Measurements from ENCODE around the gene PDE6D. TPM values are rescaled to one million over a fixed set of nuclear protein-coding genes. Genes with fewer than 3 reads are reported as not detected.

The PDE6D gene
- total and polyA plus RNA-seq, 2 of the 4 experiments (the other 2 are of a cell fraction), result 13.8 to 24.7 TPM

DNA sequence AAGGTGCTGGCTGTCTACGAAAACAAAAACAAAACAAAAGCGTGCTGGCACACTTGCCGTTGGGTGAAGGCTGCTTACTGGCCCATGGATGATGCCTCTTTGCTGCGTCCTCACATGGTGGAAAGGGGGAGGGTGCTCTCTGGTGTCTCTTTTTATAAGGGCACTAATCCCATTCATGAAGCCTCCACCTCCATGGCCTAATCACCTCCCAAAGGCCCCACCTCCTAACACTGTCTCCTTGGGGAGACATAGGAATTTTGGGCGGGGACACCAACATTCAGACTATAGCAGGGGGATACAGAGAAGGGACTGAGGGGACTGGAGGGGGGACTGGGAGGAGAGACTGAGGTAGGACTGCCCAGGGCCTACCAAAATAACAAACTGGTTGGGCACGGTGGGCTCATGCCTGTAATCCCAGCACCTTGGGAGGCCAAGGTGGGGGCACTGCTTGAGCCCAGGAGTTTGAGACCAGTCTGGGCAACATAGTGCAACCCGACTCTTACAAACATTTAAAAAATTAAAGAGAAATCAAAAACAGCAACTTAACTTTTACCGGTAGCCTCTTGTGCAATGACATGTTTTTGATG lies 58.3 kb downstream of the PDE6D start:
- no TSS peak for BruUV-seq (replicated peaks)
- H3K79me1 ChIP-seq (ENCODE audit: low read depth in 1 of 2, low read length in 2 of 2), result no peaks in the 10 kb centered on the region
- H2AK5ac ChIP-seq (ENCODE audit: low read depth, low read length), result no peak overlapping the region
- dilution Hi-C loops (cut with HindIII; ENCODE audit: low sequenced_read_pairs, unreplicated experiment) (no loop called here), intact Hi-C loops (cut with micrococcal nuclease) (no loop called here), in situ Hi-C loops (cut with MboI; ENCODE audit: low sequenced_read_pairs) (no loop called here)
- TF ChIP-seq, protein P1, sequence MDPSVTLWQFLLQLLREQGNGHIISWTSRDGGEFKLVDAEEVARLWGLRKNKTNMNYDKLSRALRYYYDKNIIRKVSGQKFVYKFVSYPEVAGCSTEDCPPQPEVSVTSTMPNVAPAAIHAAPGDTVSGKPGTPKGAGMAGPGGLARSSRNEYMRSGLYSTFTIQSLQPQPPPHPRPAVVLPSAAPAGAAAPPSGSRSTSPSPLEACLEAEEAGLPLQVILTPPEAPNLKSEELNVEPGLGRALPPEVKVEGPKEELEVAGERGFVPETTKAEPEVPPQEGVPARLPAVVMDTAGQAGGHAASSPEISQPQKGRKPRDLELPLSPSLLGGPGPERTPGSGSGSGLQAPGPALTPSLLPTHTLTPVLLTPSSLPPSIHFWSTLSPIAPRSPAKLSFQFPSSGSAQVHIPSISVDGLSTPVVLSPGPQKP (IDR thresholded peaks at IDR 0.05; ENCODE audit: borderline replicate concordance, low read depth, low read length), result no peak
- TF ChIP-seq, protein P2, sequence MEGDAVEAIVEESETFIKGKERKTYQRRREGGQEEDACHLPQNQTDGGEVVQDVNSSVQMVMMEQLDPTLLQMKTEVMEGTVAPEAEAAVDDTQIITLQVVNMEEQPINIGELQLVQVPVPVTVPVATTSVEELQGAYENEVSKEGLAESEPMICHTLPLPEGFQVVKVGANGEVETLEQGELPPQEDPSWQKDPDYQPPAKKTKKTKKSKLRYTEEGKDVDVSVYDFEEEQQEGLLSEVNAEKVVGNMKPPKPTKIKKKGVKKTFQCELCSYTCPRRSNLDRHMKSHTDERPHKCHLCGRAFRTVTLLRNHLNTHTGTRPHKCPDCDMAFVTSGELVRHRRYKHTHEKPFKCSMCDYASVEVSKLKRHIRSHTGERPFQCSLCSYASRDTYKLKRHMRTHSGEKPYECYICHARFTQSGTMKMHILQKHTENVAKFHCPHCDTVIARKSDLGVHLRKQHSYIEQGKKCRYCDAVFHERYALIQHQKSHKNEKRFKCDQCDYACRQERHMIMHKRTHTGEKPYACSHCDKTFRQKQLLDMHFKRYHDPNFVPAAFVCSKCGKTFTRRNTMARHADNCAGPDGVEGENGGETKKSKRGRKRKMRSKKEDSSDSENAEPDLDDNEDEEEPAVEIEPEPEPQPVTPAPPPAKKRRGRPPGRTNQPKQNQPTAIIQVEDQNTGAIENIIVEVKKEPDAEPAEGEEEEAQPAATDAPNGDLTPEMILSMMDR (conservative IDR thresholded peaks at IDR 0.05; ENCODE audit: low read depth, low read length), result no peak
- TF ChIP-seq CEBPB (IDR thresholded peaks at IDR 0.05; ENCODE audit: low read depth, low read length) (no peak), NFE2L2 (IDR thresholded peaks at IDR 0.05; ENCODE audit: low read depth, low read length) (no peak), POLR2A (IDR thresholded peaks at IDR 0.05; ENCODE audit: low read depth, low read length) (no peak), SMC3 (IDR thresholded peaks at IDR 0.05; ENCODE audit: low read depth, low read length) (no peak), MXI1 (IDR thresholded peaks at IDR 0.05; ENCODE audit: borderline replicate concordance, low read depth, low read length) (no peak), MAFK (IDR thresholded peaks at IDR 0.05; ENCODE audit: low read depth, low read length) (no peak), MAZ (IDR thresholded peaks at IDR 0.05; ENCODE audit: borderline replicate concordance, low read depth, low read length) (no peak), BHLHE40 (IDR thresholded peaks at IDR 0.05; ENCODE audit: low read depth, low read length) (no peak), CHD1 (IDR thresholded peaks at IDR 0.05; ENCODE audit: low read depth, low read length) (no peak), FOS (IDR thresholded peaks at IDR 0.05; ENCODE audit: low read depth, low read length) (no peak), RAD21 (IDR thresholded peaks at IDR 0.05; ENCODE audit: low read length) (no peak), RFX5 (IDR thresholded peaks at IDR 0.05; ENCODE audit: low read depth, low read length) (no peak), RCOR1 (IDR thresholded peaks at IDR 0.05; ENCODE audit: insufficient replicate concordance, low read length) (no peak)
- TF ChIP-seq, protein P3, sequence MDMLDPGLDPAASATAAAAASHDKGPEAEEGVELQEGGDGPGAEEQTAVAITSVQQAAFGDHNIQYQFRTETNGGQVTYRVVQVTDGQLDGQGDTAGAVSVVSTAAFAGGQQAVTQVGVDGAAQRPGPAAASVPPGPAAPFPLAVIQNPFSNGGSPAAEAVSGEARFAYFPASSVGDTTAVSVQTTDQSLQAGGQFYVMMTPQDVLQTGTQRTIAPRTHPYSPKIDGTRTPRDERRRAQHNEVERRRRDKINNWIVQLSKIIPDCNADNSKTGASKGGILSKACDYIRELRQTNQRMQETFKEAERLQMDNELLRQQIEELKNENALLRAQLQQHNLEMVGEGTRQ (IDR thresholded peaks at IDR 0.05; ENCODE audit: low read depth, low read length), result no peak
- H3K9me3 ChIP-seq (ENCODE audit: control insufficient read depth, insufficient read depth, low read length), result no peaks in the 10 kb centered on the region
- no peak for DNase-seq
- POLR2A ChIA-PET (ENCODE audit: unreplicated experiment), result no interaction called here
- H3K56ac ChIP-seq (ENCODE audit: extremely low read depth, insufficient read depth, low read length), result no peak overlapping the region
- no peak overlapping the region for H2BK120ac ChIP-seq (ENCODE audit: low read depth, low read length)
- 0 out of 2 replicates have a peak, but pooled peaks cover 2% of the 10 kb centered on the region for H3K4me1 ChIP-seq (ENCODE audit: control insufficient read depth, insufficient read depth, low read length)
- no peak overlapping the region for H3K14ac ChIP-seq (replicated peaks; ENCODE audit: low read depth, low read length)
- ATAC-seq (ENCODE audit: low read depth), result no peak
- H3K4ac ChIP-seq (ENCODE audit: low read depth, low read length), result no peak overlapping the region
- no peak overlapping the region for H4K91ac ChIP-seq (ENCODE audit: insufficient read depth, low read depth, low read length)
- no peak overlapping the region for H4K5ac ChIP-seq (ENCODE audit: low read depth, low read length)
- no peak overlapping the region for H2BK20ac ChIP-seq (ENCODE audit: low read depth, low read length)
- H3K27me3 ChIP-seq (ENCODE audit: control insufficient read depth, insufficient read depth, low read length), result no peaks in the 10 kb centered on the region
- no peak overlapping the region for H3K9ac ChIP-seq (ENCODE audit: low read depth, low read length)
- H3K4me2 ChIP-seq (ENCODE audit: low read depth, low read length), result no peak overlapping the region
- no peak overlapping the region for H3K27ac ChIP-seq (ENCODE audit: insufficient read depth, low read length)
- no peak overlapping the region for H3K18ac ChIP-seq (ENCODE audit: low read depth, low read length)
- H2AK9ac ChIP-seq (replicated peaks; ENCODE audit: low read depth, low read length, poor library complexity), result no peak overlapping the region
- 0 out of 2 replicates have a peak, but pooled peaks cover 3% of the 10 kb centered on the region for H3K9me1 ChIP-seq (ENCODE audit: insufficient read depth, low read length)
- no peak overlapping the region for H3K4me3 ChIP-seq (ENCODE audit: insufficient read depth, low read depth, low read length)
- H3K23ac ChIP-seq (ENCODE audit: low read depth, low read length), result no peak overlapping the region
- CTCF ChIA-PET, result no interaction called here
- H4K20me1 ChIP-seq (ENCODE audit: insufficient read depth, low read length), result no peaks in the 10 kb centered on the region
- no peak overlapping the region for H2AFZ ChIP-seq (replicated peaks; ENCODE audit: low read length, poor library complexity)
- no peak overlapping the region for H2BK15ac ChIP-seq (ENCODE audit: low read depth, low read length)
- no peaks in the 10 kb centered on the region for H3K36me3 ChIP-seq (ENCODE audit: control insufficient read depth, insufficient read depth, low read length)
- no peak overlapping the region for H4K8ac ChIP-seq (ENCODE audit: low read depth in 2 of 2, low read length in 2 of 2)
- WGBS, 2 experiments (ENCODE audit: extremely low coverage in 2 of 2, insufficient read length in 1 of 2), result no CpG with 5 or more reads among the region's 8 CpGs
- H2BK5ac ChIP-seq (ENCODE audit: low read depth, low read length, poor library complexity, severe bottlenecking), result no peak overlapping the region

Measured in IMR-90 (cell line).